OCI-LY1 (cell line): ENCODE results near the gene TPRG1.

ENCODE experiments used
- CTCF ChIP-seq: fragments of 200-600 bp; sonication (generic), shearing (Covaris generic); IDR thresholded peaks from 2 replicates; pipeline ENCODE4 v1.5.1; 2017; ENCODE audit warnings: mild to moderate bottlenecking, antibody characterized with exemption, low read length, moderate library complexity, mixed read lengths
- EZH2 ChIP-seq: fragments of 200-600 bp; sonication (generic), shearing (Covaris generic); IDR thresholded peaks from 2 replicates; pipeline ENCODE4 v1.8.0; 2017; ENCODE audit warnings: borderline replicate concordance, mixed run types, mild to moderate bottlenecking, antibody characterized with exemption, low read length, moderate library complexity, mixed read lengths

- no peak for TF ChIP-seq EZH2
- TF ChIP-seq CTCF: no peak
Measured at GRCh38 chr3:189170559-189170958, 1.2 kb upstream of the TPRG1 start.
